MM.1S (cell line): Measurements from ENCODE around the gene S100B.

Experiments
- DNase-seq: peaks from one replicate; pipeline ENCODE4 v3.0.0-alpha.2; 2015
- H2AFZ ChIP-seq: fragments of 300-600 bp; sonication (generic); 2 replicates; pipeline ENCODE4 v1.6.0; 2016; ENCODE audit warnings: antibody characterized with exemption, low read length
- H3F3A ChIP-seq: fragments of 300-600 bp; sonication (generic); 2 replicates; pipeline ENCODE4 v1.6.1; 2016; ENCODE audit warnings: mild to moderate bottlenecking, antibody characterized with exemption, low read length, moderate library complexity, mixed read lengths; ENCODE audit not compliant: insufficient read depth
- H3K27ac ChIP-seq: fragments of 300-600 bp; sonication (generic); 2 replicates; pipeline ENCODE4 v1.5.1; 2016; ENCODE audit warnings: mild to moderate bottlenecking, low read length
- H3K27me3 ChIP-seq: fragments of 300-600 bp; sonication (generic); replicated peaks from 2 replicates; pipeline ENCODE4 v1.6.0; 2016; ENCODE audit warnings: low read length; ENCODE audit not compliant: insufficient read depth
- H3K36me3 ChIP-seq: fragments of 300-600 bp; sonication (generic); replicated peaks from 2 replicates; pipeline ENCODE4 v1.6.1; 2016; ENCODE audit warnings: mild to moderate bottlenecking, low read length, mixed read lengths; ENCODE audit not compliant: insufficient read depth
- H3K4me1 ChIP-seq: fragments of 300-600 bp; sonication (generic); 2 replicates; pipeline ENCODE4 v1.6.1; 2016; ENCODE audit warnings: low read length, mixed read lengths
- H3K4me2 ChIP-seq: fragments of 300-600 bp; sonication (generic); 2 replicates; pipeline ENCODE4 v1.6.0; 2016; ENCODE audit warnings: low read depth, low read length
- H3K4me3 ChIP-seq: fragments of 300-600 bp; sonication (generic); 2 replicates; pipeline ENCODE4 v1.5.1; 2016; ENCODE audit warnings: low read length, mixed read lengths
- H3K79me2 ChIP-seq: fragments of 300-600 bp; sonication (generic); 2 replicates; pipeline ENCODE4 v1.6.1; 2016; ENCODE audit warnings: mixed run types, low read length, mixed read lengths
- H3K9ac ChIP-seq: fragments of 300-600 bp; sonication (generic); 2 replicates; pipeline ENCODE4 v1.6.1; 2016; ENCODE audit warnings: low read length, mixed read lengths
- H3K9me2 ChIP-seq: fragments of 300-600 bp; sonication (generic); replicated peaks from 2 replicates; pipeline ENCODE4 v1.6.1; 2016; ENCODE audit warnings: mild to moderate bottlenecking, low read length, mixed read lengths; ENCODE audit not compliant: insufficient read depth
- H3K9me3 ChIP-seq: fragments of 300-600 bp; sonication (generic); replicated peaks from 2 replicates; pipeline ENCODE4 v1.6.1; 2016; ENCODE audit warnings: mild to moderate bottlenecking, low read length, mixed read lengths; ENCODE audit not compliant: insufficient read depth
- H4K20me1 ChIP-seq: fragments of 300-600 bp; sonication (generic); 2 replicates; pipeline ENCODE4 v1.6.1; 2016; ENCODE audit warnings: mild to moderate bottlenecking, low read length, moderate library complexity, mixed read lengths; ENCODE audit not compliant: insufficient read depth
- CTCF ChIP-seq: fragments of 300-600 bp; sonication (generic); IDR thresholded peaks from 2 replicates; pipeline ENCODE4 v1.5.1; 2016; ENCODE audit warnings: antibody characterized with exemption, low read length, mixed read lengths
- EZH2 ChIP-seq: fragments of 300-600 bp; sonication (generic); optimal IDR thresholded peaks from 2 replicates; pipeline ENCODE3; 2017; ENCODE audit warnings: low read depth, mild to moderate bottlenecking, antibody characterized with exemption, low read length, mixed read lengths
- EZH2phosphoT487 ChIP-seq: fragments of 300-600 bp; sonication (generic); IDR thresholded peaks from 2 replicates; pipeline ENCODE4 v1.6.1; 2018; ENCODE audit warnings: antibody characterized with exemption, low read length

S100B gene

GRCh38 chr21:46621457-46622182 lies 16.7 kb upstream of the S100B start:
- H4K20me1 ChIP-seq: no peaks in the 10 kb centered on the region
- no peaks in the 10 kb centered on the region for H3K36me3 ChIP-seq
- no peak overlapping the region for H3K4me3 ChIP-seq
- TF ChIP-seq EZH2phosphoT487 (no peak), CTCF (no peak), EZH2 (no peak)
- H3K9ac ChIP-seq: no peak overlapping the region
- no peak for DNase-seq
- H3K27ac ChIP-seq: no peak overlapping the region
- no peak overlapping the region for H2AFZ ChIP-seq
- H3K79me2 ChIP-seq: no peaks in the 10 kb centered on the region
- H3F3A ChIP-seq: no peaks in the 10 kb centered on the region
- no peaks in the 10 kb centered on the region for H3K4me1 ChIP-seq
- H3K27me3 ChIP-seq: no peaks in the 10 kb centered on the region; the same call in 1 of the 2 replicates
- no peaks in the 10 kb centered on the region for H3K9me2 ChIP-seq
- no peak overlapping the region for H3K4me2 ChIP-seq
- H3K9me3 ChIP-seq: no peaks in the 10 kb centered on the region

- H3K9me2 ChIP-seq: no peaks in the 10 kb centered on the region
- no peaks in the 10 kb centered on the region for H3K36me3 ChIP-seq
- no peaks in the 10 kb centered on the region for H3K79me2 ChIP-seq
- H3K4me2 ChIP-seq: no peak overlapping the region
- no peaks in the 10 kb centered on the region for H4K20me1 ChIP-seq
- H3F3A ChIP-seq: no peaks in the 10 kb centered on the region
- no peak overlapping the region for H2AFZ ChIP-seq
- no peaks in the 10 kb centered on the region for H3K27me3 ChIP-seq
- no peaks in the 10 kb centered on the region for H3K4me1 ChIP-seq
- H3K9me3 ChIP-seq: no peaks in the 10 kb centered on the region
- no peak for DNase-seq
- no peak overlapping the region for H3K9ac ChIP-seq
- H3K27ac ChIP-seq: no peak overlapping the region
- TF ChIP-seq EZH2 (no peak), CTCF (no peak), EZH2phosphoT487 (no peak)
- no peak overlapping the region for H3K4me3 ChIP-seq
Measured at GRCh38 chr21:46620846-46621245, 16.0 kb upstream of the S100B start.

GRCh38 chr21:46619846-46620245 lies 15.0 kb upstream of the S100B start:
- Histone ChIP-seq H3K4me2 (no peak overlapping the region), H3K79me2 (no peaks in the 10 kb centered on the region), H4K20me1 (no peaks in the 10 kb centered on the region), H3K9me3 (no peaks in the 10 kb centered on the region), H3F3A (no peaks in the 10 kb centered on the region), H3K36me3 (no peaks in the 10 kb centered on the region), H2AFZ (no peak overlapping the region), H3K4me1 (no peaks in the 10 kb centered on the region), H3K9ac (no peak overlapping the region), H3K4me3 (no peak overlapping the region), H3K27ac (no peak overlapping the region), H3K9me2 (no peaks in the 10 kb centered on the region), H3K27me3 (no peaks in the 10 kb centered on the region)
- TF ChIP-seq EZH2 (no peak), CTCF (no peak), EZH2phosphoT487 (no peak)
- no peak for DNase-seq
